Spleen (tissue), 7 donors: ENCODE results near the gene DAPK2.

Experiments
- CTCF ChIP-seq, 11 experiments: fragments of 200-600 bp in 7 of 11; fragments of 450-650 bp in 4 of 11; sonication (generic) in 4 of 11; IDR thresholded peaks in 8 of 11; conservative IDR thresholded peaks in 3 of 11; 1 replicate in 7 of 11; 2 replicates in 4 of 11; pipeline versions ENCODE4 v1.4.0 to v1.8.0; 2016 to 2021; ENCODE audit warnings: antibody characterized with exemption in 11 of 11, inconsistent platforms in 4 of 11, mild to moderate bottlenecking in 1 of 11
- POLR2A ChIP-seq, 3 donors: fragments of 450-650 bp; IDR thresholded peaks; one replicate each; pipeline ENCODE4 v1.5.1; 2017; ENCODE audit warnings: antibody characterized with exemption in 3 of 3, mild to moderate bottlenecking in 1 of 3
- POLR2AphosphoS5 ChIP-seq, 3 donors: sonication (generic); formaldehyde crosslinking; IDR thresholded peaks; one replicate each; pipeline ENCODE4 v1.5.1; 2017; ENCODE audit warnings: antibody characterized with exemption in 3 of 3
- donor health status: DM: no; HTN: no; CAD: no; lungs with moderate emphysema.
- donor health status: DM: no; HTN: no; CAD: no.
- donor health status: DM: no; HTN: no; CAD: no.

GRCh38 chr15:63908281-63908680 lies 138.0 kb downstream of the DAPK2 start:
- no peak for TF ChIP-seq CTCF (IDR thresholded peaks at IDR 0.05 in 8 of 11, conservative IDR thresholded peaks at IDR 0.05 in 3 of 11)
- no peak for TF ChIP-seq POLR2AphosphoS5 (IDR thresholded peaks at IDR 0.05)
- TF ChIP-seq POLR2A (IDR thresholded peaks at IDR 0.05): no peak
